ENCODE data around the gene RPH3AL.

RPH3AL gene

DNA sequence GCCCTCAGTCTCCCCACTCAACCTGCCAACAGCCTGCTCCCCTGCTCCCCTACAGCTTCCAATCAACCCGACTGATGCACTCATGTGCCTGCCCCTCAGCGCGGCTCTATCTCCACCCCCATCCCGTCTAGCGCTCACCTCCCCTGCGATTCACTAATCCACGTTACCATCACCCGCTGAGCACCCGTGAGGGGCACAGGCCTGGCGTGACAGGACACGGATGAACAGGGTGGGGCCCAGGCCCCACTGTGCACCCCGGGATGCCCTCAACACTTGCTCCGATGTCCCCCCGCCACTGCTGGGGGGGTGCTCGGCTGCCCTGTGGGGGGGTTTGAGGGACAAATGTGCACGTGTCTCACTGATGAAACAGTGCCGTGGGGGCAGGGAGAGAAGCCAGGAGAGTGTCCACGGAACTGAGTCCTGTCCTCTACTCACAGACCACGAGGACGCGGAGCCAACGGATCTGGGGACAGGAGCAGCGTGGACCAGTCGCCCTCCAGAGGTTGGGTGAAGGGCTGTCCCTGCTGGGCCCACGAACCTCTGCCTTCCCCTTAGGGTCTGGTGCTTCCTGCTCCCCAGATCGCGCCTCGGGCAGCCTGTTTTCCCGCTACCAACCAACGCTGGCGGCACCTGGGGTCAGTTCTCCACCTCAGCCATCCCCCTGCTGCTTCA lies 66.7 kb downstream of the RPH3AL start:
- peaks cover 4% of the 10 kb centered on the region for H3K9me3 ChIP-seq (ENCODE audit: insufficient read depth, low read depth, low read length)
- H3K23ac ChIP-seq (ENCODE audit: low read length): no peak overlapping the region
- no peak overlapping the region for H3K18ac ChIP-seq (ENCODE audit: low read length)
- H3K36me3 ChIP-seq (ENCODE audit: control insufficient read depth in 1 of 2, insufficient read depth in 2 of 2, low read length in 2 of 2): no peaks in the 10 kb centered on the region
- no peak overlapping the region for H3K14ac ChIP-seq (ENCODE audit: low read length)
- no peak overlapping the region for H4K8ac ChIP-seq (ENCODE audit: low read depth, low read length)
- no peak for DNase-seq
- H3K4me1 ChIP-seq (ENCODE audit: control insufficient read depth in 1 of 2, insufficient read depth in 2 of 2, low read length in 2 of 2): no peaks in the 10 kb centered on the region
- no peak overlapping the region for H3K27ac ChIP-seq (ENCODE audit: low read depth, low read length)
- H3K79me1 ChIP-seq (ENCODE audit: low read length): no peaks in the 10 kb centered on the region
- no peak overlapping the region for H3K4me3 ChIP-seq (ENCODE audit: low read depth, low read length)
- H3K27me3 ChIP-seq (ENCODE audit: insufficient read depth, low read length): no peaks in the 10 kb centered on the region
- H3K9ac ChIP-seq (ENCODE audit: low read length): no peak overlapping the region
- WGBS (ENCODE audit: extremely low coverage, insufficient coverage, insufficient read length): no CpG with 5 or more reads among the region's 31 CpGs
- H3K4me2 ChIP-seq (ENCODE audit: low read length): no peak overlapping the region
- H2BK120ac ChIP-seq (ENCODE audit: insufficient read depth, low read length, poor library complexity): no peak overlapping the region
- no peak overlapping the region for H2BK5ac ChIP-seq (ENCODE audit: low read depth, low read length, poor library complexity)
- H2AK5ac ChIP-seq (ENCODE audit: low read length): no peak overlapping the region
- H2BK12ac ChIP-seq (ENCODE audit: low read length): no peak overlapping the region
- no peaks in the 10 kb centered on the region for H3K79me2 ChIP-seq (ENCODE audit: control insufficient read depth, insufficient read depth, low read length, poor library complexity)
- H3K4ac ChIP-seq (ENCODE audit: low read depth, low read length): no peak overlapping the region
- H2AFZ ChIP-seq (ENCODE audit: insufficient read depth, low read length, poor library complexity): no peak overlapping the region
- no peak overlapping the region for H4K91ac ChIP-seq (ENCODE audit: low read depth, low read length)
- no peak overlapping the region for H4K12ac ChIP-seq (ENCODE audit: low read depth, low read length)

DNA sequence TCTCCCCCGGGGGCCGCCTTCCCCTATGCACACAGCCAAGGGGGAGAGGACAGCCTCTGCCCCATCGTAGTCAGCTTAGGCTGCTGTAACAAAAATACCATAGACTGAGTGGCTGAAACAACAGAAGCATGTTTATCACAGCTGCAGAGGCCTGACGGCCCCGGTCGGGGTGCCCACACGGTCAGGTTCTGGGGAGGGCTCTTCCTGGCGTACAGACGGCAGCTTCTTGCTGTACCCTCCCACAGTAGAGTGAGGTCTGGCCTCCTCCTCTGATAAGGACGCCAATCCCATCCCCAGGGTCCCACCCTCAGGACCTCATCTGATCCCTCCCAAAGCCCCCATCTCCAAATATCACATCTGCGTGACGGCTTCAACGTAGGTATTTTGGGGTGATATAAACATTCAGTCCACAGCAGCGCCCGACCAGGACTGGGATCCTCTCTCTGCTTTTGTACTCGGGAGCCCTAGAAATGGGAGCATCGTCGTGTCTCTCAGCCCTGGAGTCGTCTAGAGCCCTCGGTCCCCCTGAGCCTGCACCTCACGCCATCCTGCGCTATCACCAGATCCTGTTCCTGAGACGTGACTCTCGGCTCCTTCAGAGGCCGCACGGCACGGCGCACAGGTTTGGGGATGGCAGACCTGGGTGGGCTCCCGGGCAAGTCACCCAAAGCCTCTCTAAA lies 67.8 kb downstream of the RPH3AL start:
- H3K4me1 ChIP-seq (ENCODE audit: control insufficient read depth in 1 of 2, insufficient read depth in 2 of 2, low read length in 2 of 2): no peaks in the 10 kb centered on the region
- no peak overlapping the region for H2BK5ac ChIP-seq (ENCODE audit: low read depth, low read length, poor library complexity)
- no CpG with 5 or more reads among the region's 29 CpGs for WGBS (ENCODE audit: extremely low coverage, insufficient coverage, insufficient read length)
- H4K91ac ChIP-seq (ENCODE audit: low read depth, low read length): no peak overlapping the region
- H2BK120ac ChIP-seq (ENCODE audit: insufficient read depth, low read length, poor library complexity): no peak overlapping the region
- no peak overlapping the region for H3K18ac ChIP-seq (ENCODE audit: low read length)
- no peaks in the 10 kb centered on the region for H3K79me2 ChIP-seq (ENCODE audit: control insufficient read depth, insufficient read depth, low read length, poor library complexity)
- H3K79me1 ChIP-seq (ENCODE audit: low read length): no peaks in the 10 kb centered on the region
- H3K27me3 ChIP-seq (ENCODE audit: insufficient read depth, low read length): no peaks in the 10 kb centered on the region
- H3K4me2 ChIP-seq (ENCODE audit: low read length): no peak overlapping the region
- no peak overlapping the region for H3K4ac ChIP-seq (ENCODE audit: low read depth, low read length)
- H2AK5ac ChIP-seq (ENCODE audit: low read length): no peak overlapping the region
- no peak overlapping the region for H4K12ac ChIP-seq (ENCODE audit: low read depth, low read length)
- no peak for DNase-seq
- no peaks in the 10 kb centered on the region for H3K36me3 ChIP-seq (ENCODE audit: control insufficient read depth in 1 of 2, insufficient read depth in 2 of 2, low read length in 2 of 2)
- H4K8ac ChIP-seq (ENCODE audit: low read depth, low read length): no peak overlapping the region
- no peak overlapping the region for H3K27ac ChIP-seq (ENCODE audit: low read depth, low read length)
- no peak overlapping the region for H3K14ac ChIP-seq (ENCODE audit: low read length)
- no peak overlapping the region for H3K9ac ChIP-seq (ENCODE audit: low read length)
- no peak overlapping the region for H3K4me3 ChIP-seq (ENCODE audit: low read depth, low read length)
- no peak overlapping the region for H2BK12ac ChIP-seq (ENCODE audit: low read length)
- peaks cover 4% of the 10 kb centered on the region for H3K9me3 ChIP-seq (ENCODE audit: insufficient read depth, low read depth, low read length)
- no peak overlapping the region for H2AFZ ChIP-seq (ENCODE audit: insufficient read depth, low read length, poor library complexity)
- H3K23ac ChIP-seq (ENCODE audit: low read length): no peak overlapping the region

DNA sequence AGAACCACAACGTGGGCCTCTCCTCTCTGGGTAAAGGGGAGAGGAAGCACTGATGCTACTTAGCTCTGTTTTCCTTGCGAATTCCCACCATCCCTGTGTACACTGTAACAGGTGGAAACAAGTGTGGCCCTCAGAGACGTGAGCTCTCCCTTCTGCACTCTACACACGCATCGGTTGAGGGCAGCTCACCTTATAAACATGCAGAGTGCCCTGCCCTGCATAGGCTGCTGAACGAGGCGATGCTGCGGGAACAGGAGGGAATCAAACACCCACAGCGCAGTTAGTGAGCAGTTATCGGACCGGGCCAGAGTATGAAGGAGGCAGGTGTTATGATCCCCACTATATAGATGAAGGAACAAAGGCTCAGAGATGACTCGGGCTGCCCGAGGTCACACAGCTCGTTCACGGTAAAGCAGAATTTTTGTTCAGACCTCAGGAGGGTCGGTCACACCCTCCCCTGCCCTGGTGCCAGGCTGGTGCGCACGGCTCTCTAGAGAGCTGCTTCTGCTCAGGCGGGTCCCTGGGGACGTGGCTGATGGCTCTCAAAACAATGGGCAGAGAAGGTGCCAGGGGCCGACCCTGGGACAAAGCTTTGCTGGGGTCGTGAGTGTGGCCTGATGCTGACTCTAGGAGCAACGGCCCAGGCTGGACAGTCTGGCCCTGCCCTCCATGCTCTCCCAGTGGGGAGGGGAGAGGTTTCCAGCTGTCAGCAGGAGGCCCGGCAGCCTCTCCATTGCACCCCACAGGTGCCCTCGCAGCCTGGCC lies 68.5 kb downstream of the RPH3AL start:
- H2AK5ac ChIP-seq (ENCODE audit: low read length): no peak overlapping the region
- H3K27ac ChIP-seq (ENCODE audit: low read depth, low read length): no peak overlapping the region
- no peak overlapping the region for H2BK12ac ChIP-seq (ENCODE audit: low read length)
- H3K23ac ChIP-seq (ENCODE audit: low read length): no peak overlapping the region
- no peak overlapping the region for H2BK5ac ChIP-seq (ENCODE audit: low read depth, low read length, poor library complexity)
- H2BK120ac ChIP-seq (ENCODE audit: insufficient read depth, low read length, poor library complexity): no peak overlapping the region
- H3K4me1 ChIP-seq (ENCODE audit: control insufficient read depth in 1 of 2, insufficient read depth in 2 of 2, low read length in 2 of 2): no peaks in the 10 kb centered on the region
- no peaks in the 10 kb centered on the region for H3K79me2 ChIP-seq (ENCODE audit: control insufficient read depth, insufficient read depth, low read length, poor library complexity)
- H3K79me1 ChIP-seq (ENCODE audit: low read length): no peaks in the 10 kb centered on the region
- no peak overlapping the region for H2AFZ ChIP-seq (ENCODE audit: insufficient read depth, low read length, poor library complexity)
- H4K8ac ChIP-seq (ENCODE audit: low read depth, low read length): no peak overlapping the region
- H3K36me3 ChIP-seq (ENCODE audit: control insufficient read depth in 1 of 2, insufficient read depth in 2 of 2, low read length in 2 of 2): no peaks in the 10 kb centered on the region
- H3K27me3 ChIP-seq (ENCODE audit: insufficient read depth, low read length): no peaks in the 10 kb centered on the region
- H3K14ac ChIP-seq (ENCODE audit: low read length): no peak overlapping the region
- no peak overlapping the region for H3K18ac ChIP-seq (ENCODE audit: low read length)
- H3K9me3 ChIP-seq (ENCODE audit: insufficient read depth, low read depth, low read length): peaks cover 4% of the 10 kb centered on the region
- H3K4me3 ChIP-seq (ENCODE audit: low read depth, low read length): no peak overlapping the region
- no peak overlapping the region for H4K91ac ChIP-seq (ENCODE audit: low read depth, low read length)
- H3K4ac ChIP-seq (ENCODE audit: low read depth, low read length): no peak overlapping the region
- no peak for DNase-seq
- WGBS (ENCODE audit: extremely low coverage, insufficient coverage, insufficient read length): no CpG with 5 or more reads among the region's 25 CpGs
- no peak overlapping the region for H4K12ac ChIP-seq (ENCODE audit: low read depth, low read length)
- H3K9ac ChIP-seq (ENCODE audit: low read length): no peak overlapping the region
- H3K4me2 ChIP-seq (ENCODE audit: low read length): no peak overlapping the region

DNA sequence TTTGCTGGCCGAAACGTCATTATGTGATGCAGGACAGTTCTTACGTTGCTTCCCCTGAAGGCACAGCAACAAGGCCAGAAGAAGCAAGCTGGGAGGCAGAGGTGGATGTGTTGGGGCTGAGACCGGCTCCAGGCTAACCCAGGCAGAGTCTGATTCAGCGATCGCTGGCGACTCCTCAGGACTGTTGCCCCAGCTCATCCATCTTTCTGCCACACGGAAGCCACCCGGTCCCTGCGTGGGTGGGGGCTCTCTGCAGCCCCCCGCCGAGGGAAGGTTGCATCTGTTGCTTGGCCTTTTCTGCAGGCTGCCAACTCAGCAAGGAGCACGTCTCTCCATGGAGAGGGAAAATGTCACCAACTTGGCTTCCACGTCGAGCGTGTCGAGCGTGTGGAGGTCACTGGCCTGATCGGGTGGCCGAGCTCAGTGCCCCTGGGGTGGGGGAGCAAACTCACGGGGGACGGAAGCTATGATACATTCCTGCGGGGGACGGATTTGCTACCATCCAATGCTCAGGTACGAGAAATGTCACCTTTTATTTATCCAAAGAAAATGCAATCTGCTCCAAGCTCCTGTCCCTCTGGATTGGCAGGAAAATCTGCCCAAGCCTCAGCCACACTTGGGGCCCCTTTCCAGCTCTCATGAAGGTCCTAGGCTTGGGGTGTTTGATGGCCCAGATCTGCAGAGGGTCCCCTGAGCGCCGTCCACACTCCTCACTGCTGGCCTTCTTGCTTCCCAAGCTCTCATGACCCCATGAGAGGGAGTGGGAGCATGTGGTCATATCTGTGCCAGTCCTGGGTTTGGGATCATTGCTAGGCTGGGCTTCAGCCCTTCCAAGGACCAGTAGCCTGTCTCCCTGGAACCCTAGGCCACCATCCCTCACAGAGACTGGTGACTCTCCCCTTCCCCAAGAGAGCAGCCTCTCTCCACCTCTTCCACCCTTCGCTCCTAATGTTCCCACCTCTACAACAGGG lies 69.4 kb downstream of the RPH3AL start:
- H3K14ac ChIP-seq (ENCODE audit: low read length): no peak overlapping the region

More for the DNA sequence above, 69.4 kb downstream of the RPH3AL start:
- Histone ChIP-seq H3K36me3 (ENCODE audit: control insufficient read depth in 1 of 2, insufficient read depth in 2 of 2, low read length in 2 of 2) (no peaks in the 10 kb centered on the region), H3K4me3 (ENCODE audit: low read depth, low read length) (no peak overlapping the region), H3K27ac (ENCODE audit: low read depth, low read length) (no peak overlapping the region), H3K79me1 (ENCODE audit: low read length) (no peaks in the 10 kb centered on the region), H3K9me3 (ENCODE audit: insufficient read depth, low read depth, low read length) (peaks cover 4% of the 10 kb centered on the region), H3K23ac (ENCODE audit: low read length) (no peak overlapping the region), H2BK120ac (ENCODE audit: insufficient read depth, low read length, poor library complexity) (no peak overlapping the region), H2BK12ac (ENCODE audit: low read length) (no peak overlapping the region), H3K27me3 (ENCODE audit: insufficient read depth, low read length) (no peaks in the 10 kb centered on the region), H2BK5ac (ENCODE audit: low read depth, low read length, poor library complexity) (no peak overlapping the region), H2AK5ac (ENCODE audit: low read length) (no peak overlapping the region), H4K12ac (ENCODE audit: low read depth, low read length) (no peak overlapping the region), H2AFZ (ENCODE audit: insufficient read depth, low read length, poor library complexity) (no peak overlapping the region), H3K4me2 (ENCODE audit: low read length) (no peak overlapping the region), H4K8ac (ENCODE audit: low read depth, low read length) (no peak overlapping the region), H3K18ac (ENCODE audit: low read length) (no peak overlapping the region), H3K4me1 (ENCODE audit: control insufficient read depth in 1 of 2, insufficient read depth in 2 of 2, low read length in 2 of 2) (no peaks in the 10 kb centered on the region), H3K9ac (ENCODE audit: low read length) (no peak overlapping the region), H3K4ac (ENCODE audit: low read depth, low read length) (no peak overlapping the region), H4K91ac (ENCODE audit: low read depth, low read length) (no peak overlapping the region), H3K79me2 (ENCODE audit: control insufficient read depth, insufficient read depth, low read length, poor library complexity) (no peaks in the 10 kb centered on the region)
- no CpG with 5 or more reads among the region's 28 CpGs for WGBS (ENCODE audit: extremely low coverage, insufficient coverage, insufficient read length)
- DNase-seq: no peak

All from trophoblast cell (in vitro differentiated cells and primary cell).